CD4-positive, alpha-beta memory T cell (primary cell): ENCODE data around the gene THSD4. TPM values are rescaled to one million over a fixed set of nuclear protein-coding genes. Genes with fewer than 3 reads are reported as not detected.

Experiments
- CTCF ChIA-PET: fragments of 350-600 bp; sonication (Branson Sonifier 250); formaldehyde crosslinking; loops from one replicate; lab custom pipeline; 2021; ENCODE audit warnings: inconsistent platforms; ENCODE audit not compliant: partially characterized antibody; lab: Charles Lee
- POLR2A ChIA-PET: fragments of 350-600 bp; sonication (Branson Sonifier 250); formaldehyde crosslinking; loops from one replicate; lab custom pipeline; 2021; ENCODE audit not compliant: partially characterized antibody; lab: Charles Lee
- DNase-seq, 5 donors: peaks; one replicate each; pipeline versions ENCODE4 v3.0.0 to v3.0.0-alpha.2; 2020 to 2022; ENCODE audit warnings: mixed read lengths in 1 of 5
- H3K27ac ChIP-seq: one replicate; pipeline ENCODE4 v1.7.0; 2013; ENCODE audit warnings: low read depth, low read length
- H3K27me3 ChIP-seq: 2 replicates; pipeline ENCODE4 v1.7.0; 2013; ENCODE audit warnings: mild to moderate bottlenecking, low read length, moderate library complexity; ENCODE audit not compliant: insufficient read depth
- H3K36me3 ChIP-seq: 2 replicates; pipeline ENCODE4 v1.7.0; 2013; ENCODE audit warnings: mild to moderate bottlenecking, low read length, moderate library complexity; ENCODE audit not compliant: insufficient read depth
- H3K4me1 ChIP-seq: 2 replicates; pipeline ENCODE4 v1.7.0; 2013; ENCODE audit warnings: mild to moderate bottlenecking, low read length, moderate library complexity; ENCODE audit not compliant: insufficient read depth
- H3K4me3 ChIP-seq, 2 donors: one replicate each; pipeline ENCODE4 v1.7.0; 2013; ENCODE audit warnings: low read length in 2 of 2, mild to moderate bottlenecking in 1 of 2
- H3K9me3 ChIP-seq, 2 donors: one replicate each; pipeline ENCODE4 v1.7.0; 2013; ENCODE audit warnings: low read length in 2 of 2, control low read depth in 1 of 2; ENCODE audit not compliant: control insufficient read depth in 1 of 2
- H3K27ac Mint-ChIP-seq, 7 donors: one replicate each; pipeline ENCODE4 v1.8.0; 2020 to 2021; ENCODE audit warnings: mixed read lengths in 7 of 7, mild to moderate bottlenecking in 6 of 7, inconsistent platforms in 3 of 7, moderate library complexity in 3 of 7
- H3K27me3 Mint-ChIP-seq, 2 donors: one replicate each; pipeline ENCODE4 v1.8.0; 2020 to 2021; ENCODE audit warnings: mixed read lengths in 2 of 2
- H3K36me3 Mint-ChIP-seq, 2 donors: one replicate each; pipeline ENCODE4 v1.8.0; 2020 to 2021; ENCODE audit warnings: mixed read lengths in 2 of 2, inconsistent platforms in 1 of 2, mild to moderate bottlenecking in 1 of 2
- H3K4me1 Mint-ChIP-seq, 4 donors: one replicate each; pipeline ENCODE4 v1.8.0; 2020 to 2021; ENCODE audit warnings: mixed read lengths in 4 of 4, mild to moderate bottlenecking in 1 of 4
- H3K4me3 Mint-ChIP-seq, 8 donors: one replicate each; pipeline ENCODE4 v1.8.0; 2020 to 2021; ENCODE audit warnings: mixed read lengths in 8 of 8, mild to moderate bottlenecking in 7 of 8, moderate library complexity in 6 of 8, inconsistent platforms in 3 of 8
- H3K9me3 Mint-ChIP-seq, 8 donors: one replicate each; pipeline ENCODE4 v1.8.0; 2020 to 2021; ENCODE audit warnings: mixed read lengths in 8 of 8, mild to moderate bottlenecking in 5 of 8, inconsistent platforms in 3 of 8, moderate library complexity in 1 of 8
- intact Hi-C: fragments of 100-400 bp; cut with micrococcal nuclease; formaldehyde crosslinking; loops from one replicate; pipeline ENCODE4 v1.15.1; 2023
- polyA plus RNA-seq, 2 donors: library from polyadenylated mRNA; unstranded; fragments of 300-500 nt; fragmentation: Illumina TruSeq; gene quantifications; one replicate each; pipeline ENCODE4 v1.2.3, GENCODE V29; 2021
- total RNA-seq, 2 experiments: library from RNA; stranded (reverse); gene quantifications; one replicate each; pipeline ENCODE4 v1.2.3, GENCODE V29; 2021

Gene THSD4
- total and polyA plus RNA-seq, 4 experiments from 2014 or later = not detected

DNA sequence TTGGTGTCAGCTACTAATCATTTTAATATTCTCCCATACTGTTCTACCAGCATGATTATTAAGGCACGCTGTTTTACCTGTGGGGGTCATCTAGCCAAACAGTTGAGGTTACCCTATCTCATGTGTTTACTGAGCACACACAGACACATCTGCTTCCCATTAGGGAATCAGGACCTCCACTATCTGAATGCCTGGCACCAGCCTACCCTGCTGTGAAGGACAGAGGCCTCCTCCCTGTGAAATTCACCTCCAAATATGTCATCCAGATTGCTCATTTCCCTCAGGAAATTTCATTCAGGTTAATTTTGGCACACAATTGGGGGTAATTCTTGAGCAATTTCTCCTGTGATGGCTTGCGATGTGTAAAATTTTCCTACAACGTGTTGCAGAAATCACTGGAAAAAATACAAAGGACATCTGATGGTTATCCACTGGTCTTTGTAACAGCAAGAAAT is 539.5 kb downstream of the THSD4 start:
- intact Hi-C loops = loop anchor here (5.0 kb wide), 1 partner anchor 267 kb away; no protein-coding TSS in a partner anchor
- no peak overlapping the region for H3K4me3 Mint-ChIP-seq
- ChIA-PET POLR2A (no interaction called here), CTCF (no interaction called here)
- H3K27me3 Mint-ChIP-seq = peaks cover 0 to 4% of the 10 kb centered on the region in 2 donors
- no peaks in the 10 kb centered on the region for H3K9me3 ChIP-seq
- no peaks in the 10 kb centered on the region for H3K36me3 Mint-ChIP-seq
- no peaks in the 10 kb centered on the region for H3K4me1 ChIP-seq
- H3K4me3 ChIP-seq = no peak overlapping the region
- no peak overlapping the region for H3K27ac ChIP-seq
- no peaks in the 10 kb centered on the region for H3K27me3 ChIP-seq
- no peaks in the 10 kb centered on the region for H3K9me3 Mint-ChIP-seq
- no peaks in the 10 kb centered on the region for H3K4me1 Mint-ChIP-seq
- no peaks in the 10 kb centered on the region for H3K36me3 ChIP-seq
- H3K27ac Mint-ChIP-seq = no peak overlapping the region
- DNase-seq = no peak

DNA sequence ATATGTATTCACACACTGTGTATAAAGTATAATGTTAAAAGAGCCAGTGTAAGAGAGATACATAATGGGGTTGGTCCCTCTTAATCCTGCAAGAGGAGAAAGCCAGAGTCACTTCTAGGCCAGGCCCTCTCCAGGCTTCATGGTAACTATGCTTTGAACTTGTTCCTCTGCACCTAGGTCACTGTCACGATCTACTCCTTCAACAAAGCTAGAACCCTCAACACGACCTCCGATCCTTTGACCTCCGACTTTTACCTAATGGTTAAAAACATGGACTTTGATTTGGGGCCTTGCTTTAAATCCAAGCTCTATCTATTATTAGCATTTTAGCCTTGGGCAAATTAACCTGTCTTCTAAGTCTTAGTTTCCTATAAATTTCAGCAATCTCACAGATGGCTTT is 541.2 kb downstream of the THSD4 start:
- ChIA-PET POLR2A (no interaction called here), CTCF (interaction anchor here (0.9 to 1.3 kb wide), 2 partner anchors 11 to 16 kb away, joined by 3 to 4 read pairs; no protein-coding TSS in a partner anchor)
- DNase-seq = no peak
- H3K36me3 ChIP-seq = no peaks in the 10 kb centered on the region
- H3K4me1 ChIP-seq = no peaks in the 10 kb centered on the region
- no peaks in the 10 kb centered on the region for H3K4me1 Mint-ChIP-seq
- intact Hi-C loops = no loop called here
- H3K36me3 Mint-ChIP-seq = no peaks in the 10 kb centered on the region
- no peak overlapping the region for H3K4me3 Mint-ChIP-seq
- no peak overlapping the region for H3K27ac ChIP-seq
- H3K27me3 Mint-ChIP-seq = peaks cover 0 to 4% of the 10 kb centered on the region in 2 donors
- no peaks in the 10 kb centered on the region for H3K27me3 ChIP-seq
- H3K9me3 ChIP-seq = no peaks in the 10 kb centered on the region
- no peaks in the 10 kb centered on the region for H3K9me3 Mint-ChIP-seq
- H3K4me3 ChIP-seq = no peak overlapping the region
- H3K27ac Mint-ChIP-seq = no peak overlapping the region

DNA sequence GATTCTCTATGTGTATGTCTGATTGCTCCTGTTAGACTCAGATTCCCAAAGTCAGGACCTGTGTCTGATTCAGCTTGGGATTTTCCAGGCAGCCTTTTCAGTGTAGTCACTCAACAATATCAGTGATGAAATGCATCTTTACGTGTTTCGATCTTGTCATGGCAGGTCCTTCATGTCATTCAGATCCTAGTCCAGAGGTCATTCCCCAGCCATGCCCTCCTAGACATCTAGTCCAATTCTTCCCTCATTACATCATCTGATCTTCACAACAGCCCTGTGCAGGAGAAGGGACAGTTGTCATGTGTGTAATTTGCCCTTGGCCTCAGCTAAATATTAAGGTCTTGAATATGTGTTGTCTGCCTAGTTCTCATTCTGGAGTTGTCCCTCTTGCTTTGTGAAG is 541.9 kb downstream of the THSD4 start:
- H3K27me3 ChIP-seq = no peaks in the 10 kb centered on the region
- DNase-seq = no peak
- ChIA-PET POLR2A (no interaction called here), CTCF (interaction anchor here (0.9 kb wide), 1 partner anchor 10 kb away, joined by 4 read pairs; no protein-coding TSS in a partner anchor)
- H3K4me1 ChIP-seq = no peaks in the 10 kb centered on the region
- Mint-ChIP-seq H3K4me3 (no peak overlapping the region), H3K9me3 (no peaks in the 10 kb centered on the region), H3K4me1 (no peaks in the 10 kb centered on the region), H3K27me3 (peaks cover 0 to 4% of the 10 kb centered on the region in 2 donors), H3K27ac (no peak overlapping the region), H3K36me3 (no peaks in the 10 kb centered on the region)
- H3K4me3 ChIP-seq = no peak overlapping the region
- no peak overlapping the region for H3K27ac ChIP-seq
- intact Hi-C loops = no loop called here
- no peaks in the 10 kb centered on the region for H3K9me3 ChIP-seq
- H3K36me3 ChIP-seq = no peaks in the 10 kb centered on the region

DNA sequence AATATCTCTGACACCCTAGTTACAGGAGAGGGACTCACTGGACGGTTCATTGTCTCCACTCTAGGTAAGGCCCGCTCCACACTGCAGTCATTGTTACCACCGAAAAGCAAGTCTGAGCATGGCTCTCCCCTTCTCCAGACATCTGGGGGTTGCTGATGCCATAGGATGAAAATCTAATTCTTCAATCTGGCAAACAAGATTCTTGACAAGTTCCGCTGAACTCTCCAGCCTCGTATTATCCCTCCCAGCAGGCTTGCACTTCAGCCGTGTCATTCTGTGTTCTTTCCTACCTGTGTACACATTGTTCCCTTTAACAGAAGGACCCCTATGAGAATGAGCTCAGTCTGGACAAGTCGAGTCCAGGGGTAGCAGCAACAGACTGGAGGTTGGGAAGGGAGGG is 542.8 kb downstream of the THSD4 start:
- Histone ChIP-seq H3K27ac (no peak overlapping the region), H3K27me3 (no peaks in the 10 kb centered on the region), H3K9me3 (no peaks in the 10 kb centered on the region), H3K4me1 (no peaks in the 10 kb centered on the region), H3K4me3 (no peak overlapping the region), H3K36me3 (no peaks in the 10 kb centered on the region)
- POLR2A ChIA-PET = no interaction called here
- Mint-ChIP-seq H3K27me3 (peaks cover 0 to 4% of the 10 kb centered on the region in 2 donors), H3K4me3 (no peak overlapping the region), H3K9me3 (no peaks in the 10 kb centered on the region), H3K4me1 (no peaks in the 10 kb centered on the region), H3K27ac (no peak overlapping the region), H3K36me3 (no peaks in the 10 kb centered on the region)
- DNase-seq = no peak
- intact Hi-C loops = no loop called here
- CTCF ChIA-PET = no interaction called here

DNA sequence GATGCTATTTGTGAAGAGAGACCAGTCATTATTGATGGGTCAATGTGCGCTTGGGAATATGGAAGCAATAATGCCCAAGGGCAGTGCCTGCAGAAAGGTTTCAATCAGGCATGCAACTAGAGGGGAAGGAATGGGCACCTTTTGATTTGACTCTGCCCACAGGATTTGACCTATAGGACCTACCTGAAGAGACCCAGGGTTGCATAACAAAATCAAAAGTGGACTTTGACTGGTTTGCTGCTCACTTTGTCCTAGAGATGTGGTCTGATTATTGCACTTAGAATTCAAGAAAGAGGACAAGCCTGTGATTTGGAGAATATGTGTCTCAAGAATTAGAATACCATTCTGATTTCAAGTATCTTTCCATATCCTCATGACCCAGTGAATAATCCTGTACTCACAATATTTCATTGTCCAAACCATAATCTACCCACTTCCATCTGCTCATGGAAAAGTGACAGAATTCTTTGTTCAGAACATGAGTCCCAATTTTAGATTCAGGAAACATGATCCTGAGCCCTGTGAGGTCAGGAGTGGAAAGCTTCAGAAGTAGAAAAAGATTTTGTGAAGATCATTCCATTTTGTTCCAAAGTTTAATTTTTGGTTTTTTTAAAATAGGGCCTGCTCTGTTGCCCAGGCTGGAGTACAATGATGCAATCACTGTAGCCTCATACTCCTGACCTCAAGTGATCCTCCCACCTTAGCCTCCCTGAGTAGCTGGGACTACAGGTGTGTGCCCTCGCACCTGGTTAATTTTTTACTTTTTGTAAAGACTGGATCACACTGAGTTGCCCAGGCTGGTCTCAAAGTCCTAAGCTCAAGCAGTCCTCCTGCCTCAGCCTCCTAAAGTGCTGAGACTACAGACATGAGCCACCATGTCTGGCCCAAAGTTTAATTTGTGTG is 543.8 kb downstream of the THSD4 start:
- H3K4me3 ChIP-seq = no peak overlapping the region

DNA sequence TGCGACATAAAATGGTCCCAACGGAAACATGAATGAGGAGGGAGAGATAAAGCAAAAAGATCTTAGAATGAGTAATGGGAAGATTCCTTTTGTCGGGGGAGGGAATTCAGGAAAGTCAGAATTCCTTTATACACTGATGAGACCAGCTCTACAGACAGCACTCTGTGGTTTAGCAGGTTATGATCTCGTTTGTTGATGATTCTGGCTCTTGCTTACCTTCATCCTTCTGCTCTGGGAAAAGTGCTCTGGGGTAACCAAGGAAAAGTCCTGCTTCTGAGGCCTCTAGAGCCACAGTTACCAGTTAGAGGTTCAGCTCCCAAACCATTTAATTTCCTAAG is 544.4 kb downstream of the THSD4 start:
- Histone ChIP-seq H3K27me3 (no peaks in the 10 kb centered on the region), H3K36me3 (no peaks in the 10 kb centered on the region), H3K4me3 (no peak overlapping the region), H3K27ac (no peak overlapping the region), H3K9me3 (no peaks in the 10 kb centered on the region), H3K4me1 (no peaks in the 10 kb centered on the region)
- Mint-ChIP-seq H3K27ac (no peak overlapping the region), H3K9me3 (no peaks in the 10 kb centered on the region), H3K4me3 (no peak overlapping the region), H3K4me1 (no peaks in the 10 kb centered on the region), H3K27me3 (peaks cover 0 to 4% of the 10 kb centered on the region in 2 donors), H3K36me3 (no peaks in the 10 kb centered on the region)
- POLR2A ChIA-PET = no interaction called here
- intact Hi-C loops = no loop called here
- CTCF ChIA-PET = no interaction called here
- no peak for DNase-seq

More for the DNA sequence above, 543.8 kb downstream of the THSD4 start:
- CTCF ChIA-PET = no interaction called here
- H3K36me3 ChIP-seq = no peaks in the 10 kb centered on the region
- no peak overlapping the region for H3K27ac ChIP-seq
- Mint-ChIP-seq H3K4me3 (no peak overlapping the region), H3K27ac (no peak overlapping the region), H3K4me1 (no peaks in the 10 kb centered on the region), H3K9me3 (no peaks in the 10 kb centered on the region), H3K36me3 (no peaks in the 10 kb centered on the region), H3K27me3 (peaks cover 0 to 4% of the 10 kb centered on the region in 2 donors)
- no peaks in the 10 kb centered on the region for H3K9me3 ChIP-seq
- POLR2A ChIA-PET = no interaction called here
- no peak for DNase-seq
- intact Hi-C loops = no loop called here
- no peaks in the 10 kb centered on the region for H3K27me3 ChIP-seq
- H3K4me1 ChIP-seq = no peaks in the 10 kb centered on the region

DNA sequence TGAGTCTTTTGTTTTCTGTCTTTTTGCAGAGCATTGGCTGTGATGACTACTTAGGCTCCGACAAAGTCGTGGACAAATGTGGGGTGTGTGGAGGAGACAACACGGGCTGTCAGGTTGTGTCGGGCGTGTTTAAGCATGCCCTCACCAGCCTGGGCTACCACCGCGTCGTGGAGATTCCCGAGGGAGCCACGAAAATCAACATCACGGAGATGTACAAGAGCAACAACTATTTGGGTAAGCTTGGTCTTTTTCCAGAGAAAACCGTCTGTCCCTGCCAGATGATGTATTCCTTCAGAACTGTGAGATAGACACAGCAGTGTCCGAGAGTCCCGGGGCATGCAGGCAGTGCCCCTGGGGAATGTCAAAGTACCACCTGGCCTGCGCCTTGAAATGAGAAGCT is 545.2 kb downstream of the THSD4 start:
- Histone ChIP-seq H3K27ac (no peak overlapping the region), H3K4me3 (no peak overlapping the region), H3K9me3 (no peaks in the 10 kb centered on the region), H3K4me1 (no peaks in the 10 kb centered on the region), H3K27me3 (no peaks in the 10 kb centered on the region), H3K36me3 (no peaks in the 10 kb centered on the region)
- no peak for DNase-seq
- POLR2A ChIA-PET = no interaction called here
- peaks cover 0 to 2% (median 0%) of the 10 kb centered on the region in 8 donors for H3K9me3 Mint-ChIP-seq
- H3K36me3 Mint-ChIP-seq = no peaks in the 10 kb centered on the region
- CTCF ChIA-PET = no interaction called here
- no peak overlapping the region for H3K27ac Mint-ChIP-seq
- H3K4me3 Mint-ChIP-seq = no peak overlapping the region
- intact Hi-C loops = no loop called here
- no peaks in the 10 kb centered on the region for H3K4me1 Mint-ChIP-seq
- peaks cover 0 to 4% of the 10 kb centered on the region in 2 donors for H3K27me3 Mint-ChIP-seq
